OCI-LY7 (cell line): ENCODE measurements around the gene GRIK1.

Source experiments
- CTCF ChIP-seq: fragments of 200-600 bp; sonication (generic); conservative IDR thresholded peaks from 2 replicates; pipeline ENCODE4 v1.5.1; 2014; ENCODE audit warnings: mild to moderate bottlenecking, antibody characterized with exemption, low read length, moderate library complexity, mixed read lengths
- EZH2phosphoT487 ChIP-seq: fragments of 200-600 bp; sonication (generic); IDR thresholded peaks from 2 replicates; pipeline ENCODE4 v1.6.1; 2018; ENCODE audit warnings: low read depth, borderline replicate concordance, mild to moderate bottlenecking, mixed run types, antibody characterized with exemption, low read length, moderate library complexity, mixed read lengths

- TF ChIP-seq CTCF: no peak
- no peak for TF ChIP-seq EZH2phosphoT487
Observed at GRCh38 chr21:29638761-29639327, 301.0 kb downstream of the GRIK1 start.
